HG03521 (cell line): ENCODE data around the gene IL20RB.
"Not testable (repeated sequence)": the region's sequence is repeated elsewhere in the genome, so short reads cannot be mapped to it uniquely, and the experiment has no call there.

Experiments used
- ATAC-seq: cut with Tn5 transposase; IDR thresholded peaks from one replicate; pipeline ENCODE4 v1.9.1; 2021; ENCODE audit warnings: mild to moderate bottlenecking, moderate library complexity; ENCODE audit not compliant: unreplicated experiment

Gene IL20RB

DNA sequence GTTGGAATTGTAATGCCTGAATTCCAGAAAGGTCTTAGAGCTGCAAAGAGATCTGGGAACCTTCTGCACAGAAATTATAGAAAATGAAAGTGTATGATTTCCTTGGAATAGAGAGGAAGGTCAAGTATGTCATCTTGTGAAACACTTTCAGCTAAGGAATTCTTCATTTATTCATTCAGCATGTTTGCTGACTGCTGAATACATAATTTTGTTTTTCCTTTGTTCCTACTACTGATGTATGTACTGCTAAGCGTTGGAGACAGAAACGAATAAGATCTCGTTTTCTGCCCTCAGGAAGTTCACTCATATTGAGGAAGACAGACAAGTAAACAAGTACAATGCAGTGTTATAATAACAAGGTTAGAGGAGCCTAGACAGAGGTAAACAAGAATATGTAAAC lies 14.3 kb upstream of the IL20RB start:
- ATAC-seq = no peak

DNA sequence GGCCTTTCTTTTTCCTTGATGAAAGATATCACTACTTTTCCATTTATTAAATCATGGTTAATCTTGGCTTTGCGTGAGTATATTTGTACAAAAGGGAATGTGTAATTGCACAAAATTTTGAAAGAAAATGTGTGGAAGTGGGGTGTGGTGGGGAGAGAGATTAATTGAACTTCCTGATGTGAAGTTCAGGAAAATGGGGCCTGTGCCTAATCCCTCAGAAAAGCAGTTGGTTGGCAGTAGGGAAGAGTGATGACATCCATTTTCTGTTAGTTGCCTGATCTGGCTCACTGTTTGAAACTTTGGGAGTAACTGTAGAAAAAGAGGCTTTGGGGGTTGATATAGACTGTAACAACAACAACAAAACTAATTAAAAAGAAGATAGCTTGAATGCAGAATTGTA lies 10.8 kb upstream of the IL20RB start:
- no peak for ATAC-seq

DNA sequence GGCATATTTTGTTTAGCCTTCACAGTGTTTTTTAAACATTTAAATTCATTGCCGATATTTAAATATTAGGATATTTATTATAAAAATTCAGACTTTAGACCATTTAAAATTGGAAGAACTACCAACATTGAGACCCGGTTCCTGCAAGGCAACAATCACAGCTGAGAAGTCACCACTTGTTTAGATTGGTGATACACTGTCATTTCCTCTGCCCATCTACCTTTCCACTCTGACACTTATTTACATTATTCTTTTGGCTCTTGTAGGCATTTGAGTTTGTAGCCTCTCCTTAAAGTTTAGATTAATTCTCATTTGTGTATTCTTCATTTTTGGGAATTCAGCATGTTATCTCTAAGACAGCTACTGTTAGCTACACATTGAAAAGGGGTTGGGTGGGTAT lies 10.3 kb upstream of the IL20RB start:
- no peak for ATAC-seq

DNA sequence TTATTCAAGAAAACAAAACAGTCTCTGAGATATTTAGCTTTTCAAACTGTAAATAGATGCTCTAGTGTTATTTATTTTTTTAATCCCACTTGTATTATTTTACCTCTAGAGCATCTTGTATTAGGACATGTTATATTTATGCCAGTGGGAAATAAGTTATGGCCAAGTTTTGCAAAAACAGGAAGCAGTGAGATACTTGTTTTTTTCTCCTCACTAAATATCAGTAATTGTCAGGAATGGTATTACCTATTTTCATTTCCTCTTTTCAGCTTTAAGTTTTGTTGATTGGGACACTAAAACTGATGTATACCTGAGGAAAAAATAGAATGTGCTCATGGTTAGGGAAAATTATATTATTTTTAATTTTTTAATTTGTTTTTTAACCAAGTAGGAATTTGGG lies 8.6 kb upstream of the IL20RB start:
- ATAC-seq = no peak

DNA sequence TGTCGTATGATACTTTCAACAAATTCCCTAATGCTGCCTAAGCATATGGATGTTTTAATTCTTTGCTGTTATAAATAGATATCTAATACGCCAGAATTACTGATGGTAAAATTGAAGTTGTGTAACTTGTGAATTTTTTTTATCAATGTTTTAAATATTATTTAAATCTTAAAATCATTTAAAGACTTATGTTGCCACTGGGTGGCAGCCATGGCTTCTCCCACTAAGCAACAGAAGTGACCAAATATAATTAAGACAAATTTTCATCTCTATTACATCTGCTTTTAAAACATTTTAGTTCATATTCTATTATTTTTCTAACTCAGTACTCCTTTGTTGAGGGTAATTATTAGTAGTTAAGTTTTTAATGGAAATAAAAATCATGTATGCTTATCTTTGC lies 8.1 kb upstream of the IL20RB start:
- no peak for ATAC-seq

DNA sequence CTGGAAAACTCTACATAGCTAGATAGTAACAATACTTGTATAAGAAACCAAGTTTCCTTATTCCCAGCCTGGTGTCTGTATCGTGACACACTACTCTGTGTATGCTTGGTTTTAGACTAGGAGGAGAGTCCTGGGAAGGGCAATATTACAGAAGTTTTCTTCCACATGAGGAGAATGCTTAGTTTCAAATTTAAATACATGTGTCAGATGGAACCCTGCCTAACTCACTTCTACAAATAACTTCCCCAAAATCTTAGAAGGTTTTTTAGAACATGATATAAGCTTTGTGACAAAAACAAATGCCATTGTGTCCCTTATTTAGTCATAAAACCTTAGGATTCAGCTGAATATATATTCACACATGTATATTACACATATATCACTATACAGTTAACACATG lies 7.2 kb upstream of the IL20RB start:
- no peak for ATAC-seq

DNA sequence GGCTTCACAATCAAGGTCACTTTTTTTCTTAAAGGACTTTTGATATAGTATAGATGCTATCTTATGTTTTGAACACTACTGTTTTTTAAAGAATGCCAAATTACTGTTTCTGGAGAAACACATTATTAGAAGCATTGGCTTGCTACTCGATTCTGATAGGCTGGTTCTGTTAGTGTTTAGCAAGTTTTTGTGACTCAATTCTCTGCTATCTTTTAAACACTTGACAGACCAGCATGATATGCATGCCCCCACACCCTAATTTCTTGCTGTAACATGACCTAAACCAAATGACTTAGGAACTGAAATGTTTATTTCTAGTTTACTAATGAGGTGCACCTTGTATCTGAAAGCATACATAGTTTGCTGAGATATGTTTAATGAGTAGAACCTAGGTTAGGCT lies 5.5 kb upstream of the IL20RB start:
- ATAC-seq = no peak

DNA sequence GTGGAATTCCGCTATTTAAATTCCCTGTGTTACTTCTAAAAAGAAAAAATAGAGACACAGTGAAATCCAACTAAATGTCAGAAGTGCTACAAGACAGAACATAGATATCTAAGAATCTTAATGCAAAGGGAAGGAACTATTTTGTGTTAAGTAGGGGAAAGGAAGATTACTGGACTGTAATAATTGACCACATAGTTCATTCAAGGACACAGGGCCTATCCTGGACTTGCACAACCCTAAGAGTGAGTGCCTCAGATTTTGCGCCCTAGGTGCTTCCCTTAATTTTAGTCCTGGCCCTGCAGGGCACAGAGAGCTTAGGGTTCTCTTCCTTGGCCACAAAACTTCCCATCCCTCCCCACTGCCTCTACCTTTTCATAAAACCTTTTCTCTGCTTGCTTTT lies 3.5 kb upstream of the IL20RB start:
- ATAC-seq = no peak

DNA sequence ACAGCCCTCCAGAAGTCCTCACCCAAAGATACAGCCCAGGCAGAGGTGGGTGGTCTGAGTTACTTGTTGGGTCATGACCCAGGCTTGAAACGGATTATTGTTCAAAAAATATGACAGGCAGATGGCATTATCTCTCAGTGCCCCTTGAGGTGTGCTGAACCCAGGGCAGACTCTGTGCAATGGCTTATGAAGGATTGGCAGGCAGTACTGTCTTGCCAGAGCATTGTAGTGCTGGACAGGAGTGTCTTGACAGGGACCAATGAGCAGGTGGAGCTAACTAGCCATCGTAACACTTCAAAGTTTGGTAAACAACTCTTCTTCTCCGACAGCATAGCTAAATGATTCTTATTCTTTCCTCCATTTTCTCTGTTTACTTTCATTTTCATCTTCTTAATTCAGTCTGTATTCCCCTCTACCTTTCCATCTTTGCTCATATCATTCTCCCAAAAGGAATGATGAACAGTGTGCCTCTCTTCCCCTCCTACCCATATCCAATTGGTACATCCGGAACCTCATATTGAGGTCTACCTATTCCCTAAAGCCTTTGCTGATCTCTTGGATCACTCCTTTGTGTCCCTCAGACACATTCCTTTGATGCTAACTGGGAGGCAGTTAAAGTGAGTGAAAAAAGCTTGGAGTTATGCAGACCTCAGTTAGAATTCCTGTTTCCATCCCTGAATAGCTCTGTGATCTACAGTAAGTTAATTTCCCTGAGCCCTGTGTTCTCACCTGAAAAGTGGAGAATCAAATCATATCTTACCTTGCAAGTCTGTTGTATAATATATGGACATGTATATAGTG lies 2.6 kb upstream of the IL20RB start:
- ATAC-seq = no peak

DNA sequence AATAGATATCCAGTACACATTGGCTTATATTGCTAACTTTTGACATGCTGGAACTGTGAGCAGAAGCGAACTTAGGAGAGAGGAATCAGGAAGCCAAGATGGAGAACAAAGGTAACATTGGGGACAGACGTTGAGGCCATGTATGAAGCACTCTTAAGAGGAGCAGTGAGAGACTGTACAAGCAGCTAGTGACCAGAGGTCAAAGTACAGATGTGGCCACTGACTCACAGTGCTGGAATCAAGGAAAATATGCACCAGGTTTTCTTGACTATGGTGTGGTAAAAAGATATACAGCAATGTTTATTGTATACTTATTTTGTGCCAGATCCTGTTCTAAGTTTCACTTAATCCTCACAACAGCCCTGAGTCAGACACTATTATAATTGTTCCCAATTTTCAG lies 2.0 kb upstream of the IL20RB start:
- no peak for ATAC-seq

DNA sequence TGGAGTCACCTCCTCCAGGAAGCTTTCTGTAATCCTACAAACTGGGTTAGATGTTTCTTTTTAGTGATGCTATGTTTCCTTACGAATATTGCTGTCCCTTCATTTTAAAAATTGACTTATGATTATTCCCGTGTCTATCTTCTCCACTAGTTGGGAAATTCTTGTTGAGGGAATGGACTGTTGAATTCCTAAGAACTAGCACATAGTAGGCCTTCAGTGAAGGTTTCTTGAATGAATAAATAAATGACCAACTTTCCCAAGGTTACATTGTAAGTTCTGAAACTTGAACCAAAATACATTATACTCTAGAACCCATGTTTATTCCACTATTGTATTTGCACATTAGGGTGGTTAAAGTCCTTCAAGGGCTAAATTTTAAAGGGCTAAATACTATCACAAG lies 812 bp upstream of the IL20RB start:
- no peak for ATAC-seq

DNA sequence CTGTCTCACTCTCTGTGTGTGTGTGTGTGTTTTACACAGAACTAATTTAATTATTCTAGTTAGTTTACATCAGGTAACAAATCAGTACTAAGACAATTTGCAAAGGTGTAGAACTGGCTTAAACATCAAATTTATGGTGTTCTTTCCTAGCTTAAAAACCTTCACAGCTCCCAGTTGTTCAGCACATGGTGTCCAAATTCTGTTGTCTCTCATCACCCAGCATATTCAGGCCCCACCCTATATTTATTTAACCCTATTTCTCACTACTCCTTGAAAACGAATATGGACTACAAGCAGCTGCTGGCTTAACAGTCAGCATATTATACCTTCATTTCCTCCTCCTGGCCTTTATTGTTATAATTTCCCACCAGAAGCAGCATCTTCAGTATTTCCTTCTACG lies 1.2 kb downstream of the IL20RB start:
- no peak for ATAC-seq

DNA sequence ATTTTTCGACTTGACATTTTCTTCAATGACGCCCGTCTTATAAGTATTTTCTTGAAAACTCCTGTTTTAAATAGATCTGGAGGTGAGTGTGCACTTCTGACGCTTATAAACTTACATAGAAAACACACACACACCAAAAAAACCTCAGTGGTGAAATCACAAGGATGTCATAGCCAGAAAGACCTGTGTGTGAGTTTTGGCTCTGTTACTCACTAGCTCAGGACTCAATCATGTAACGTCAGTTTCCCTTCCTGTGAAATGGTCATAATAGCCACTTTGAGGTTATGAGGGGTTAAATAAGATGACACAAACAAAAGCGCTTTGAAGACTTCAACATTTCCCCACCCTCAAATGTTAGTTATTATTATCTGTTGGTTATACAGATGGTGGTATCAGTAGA lies 1.8 kb downstream of the IL20RB start:
- ATAC-seq = no peak

DNA sequence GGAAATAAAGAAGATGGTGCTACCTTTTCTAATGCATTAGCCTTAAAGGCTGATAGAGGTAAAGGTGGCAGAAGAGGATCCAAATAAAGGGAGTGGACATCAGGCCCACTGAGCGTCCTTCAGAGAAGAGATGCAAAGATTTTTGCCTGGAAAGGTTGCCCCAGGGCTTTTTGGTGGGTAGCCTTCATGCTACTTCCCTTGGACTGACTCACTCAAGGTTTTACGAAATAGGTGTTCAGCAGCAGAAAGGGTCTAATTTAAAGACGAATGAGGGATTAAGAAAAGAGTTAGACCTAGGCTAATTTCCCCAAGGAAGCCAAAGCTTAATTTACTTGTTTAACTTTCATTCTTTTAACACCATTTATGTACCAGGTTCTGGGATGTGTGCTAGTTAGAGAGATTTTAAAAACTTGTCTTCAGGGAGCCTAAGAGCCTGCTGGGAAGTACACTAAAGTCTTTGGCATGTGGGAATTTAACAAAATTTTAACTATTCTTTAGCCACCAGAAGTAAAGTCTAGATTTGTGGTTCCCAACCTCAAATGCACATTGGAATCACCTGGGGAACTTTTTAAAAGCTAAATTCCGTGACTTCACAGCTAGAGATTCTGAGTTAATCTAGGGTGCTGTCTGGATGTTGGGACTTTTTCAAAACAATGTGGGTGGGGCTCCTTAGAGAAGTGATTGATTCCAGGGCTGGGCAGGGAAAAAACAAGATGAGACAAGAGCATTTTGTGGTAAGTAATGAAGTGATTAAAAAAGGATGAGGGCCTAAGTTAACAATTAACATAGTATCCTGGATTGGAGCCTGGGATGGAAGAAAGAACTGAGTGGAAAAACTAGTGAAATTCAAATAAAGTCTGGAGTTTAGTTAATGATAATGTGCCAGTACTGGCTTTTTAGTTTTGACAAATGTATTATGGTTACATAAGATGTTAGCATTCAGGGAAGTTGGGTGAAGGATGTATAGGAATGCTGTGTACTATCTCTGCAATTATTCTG lies 3.4 kb downstream of the IL20RB start:
- ATAC-seq = no peak

DNA sequence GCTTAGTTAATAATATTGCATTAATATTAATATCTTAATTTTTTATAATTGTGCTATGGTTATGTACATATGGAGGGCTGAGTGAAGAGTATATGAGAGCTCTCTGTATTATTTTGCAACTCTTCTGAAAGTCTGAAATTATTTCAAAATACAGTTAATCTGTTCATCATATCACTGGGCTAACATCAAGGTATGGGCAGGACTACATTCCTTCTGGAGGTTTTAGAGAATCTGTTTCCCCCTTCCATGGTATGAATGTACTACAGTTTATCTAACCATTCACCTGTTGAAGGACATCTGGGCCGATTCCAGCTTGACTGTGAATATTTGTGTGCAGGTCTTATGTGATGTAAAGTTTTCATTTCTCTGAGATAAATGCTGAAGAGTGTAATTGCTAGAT lies 5.1 kb downstream of the IL20RB start:
- ATAC-seq = no peak

DNA sequence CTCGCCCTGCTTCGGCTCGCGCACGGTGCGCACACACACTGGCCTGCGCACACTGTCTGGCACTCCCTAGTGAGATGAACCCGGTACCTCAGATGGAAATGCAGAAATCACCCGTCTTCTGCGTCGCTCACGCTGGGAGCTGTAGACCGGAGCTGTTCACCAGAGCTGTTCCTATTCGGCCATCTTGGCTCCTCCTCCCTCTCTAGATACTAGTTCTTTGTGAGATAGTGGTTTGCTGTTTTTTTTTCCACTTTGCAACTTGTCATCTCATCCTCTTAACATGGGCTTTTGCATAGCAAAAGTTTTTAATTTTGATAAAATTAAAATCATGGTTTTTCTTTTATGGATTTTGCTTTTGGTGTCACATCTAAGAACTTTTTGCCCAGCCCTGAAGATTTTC lies 11.8 kb downstream of the IL20RB start:
- not testable (repeated sequence) for ATAC-seq

DNA sequence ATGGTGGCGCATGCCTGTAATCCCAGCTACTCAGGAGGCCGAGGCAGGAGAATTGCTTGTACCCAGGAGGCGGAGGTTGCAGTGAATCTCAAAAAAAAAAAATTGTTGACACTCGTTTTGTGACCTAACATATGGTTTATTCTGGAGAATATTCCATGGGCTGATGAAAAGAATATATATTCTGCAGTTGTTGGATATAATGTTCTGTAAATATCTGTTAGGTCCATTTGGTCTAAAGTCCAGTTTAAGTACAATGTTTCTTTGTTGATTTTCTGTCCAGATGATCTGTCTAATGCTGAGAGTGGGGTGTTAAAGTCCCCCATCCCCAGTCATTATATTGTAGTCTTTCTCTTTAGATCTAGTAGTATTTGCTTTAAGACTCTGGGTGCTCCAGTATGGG lies 15.6 kb downstream of the IL20RB start:
- ATAC-seq = no peak

DNA sequence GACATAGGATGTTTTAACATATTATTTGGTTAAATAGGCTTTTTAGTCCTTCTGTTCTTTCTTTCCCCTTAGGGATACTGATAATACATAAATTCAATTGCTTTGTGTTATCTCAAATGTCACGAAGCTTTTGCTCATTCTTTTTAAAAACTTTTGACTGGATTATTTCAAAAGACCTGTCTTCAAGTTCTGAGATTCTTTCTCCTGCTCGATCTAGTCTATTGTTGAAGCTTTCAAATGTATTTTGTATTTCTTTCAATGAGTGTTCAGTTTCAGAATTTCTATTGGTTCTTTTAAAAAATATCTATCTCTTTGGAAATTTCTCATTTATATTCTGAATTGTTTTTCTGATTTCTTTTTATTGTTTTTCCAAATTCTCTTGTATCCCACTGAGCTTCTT lies 16.9 kb downstream of the IL20RB start:
- no peak for ATAC-seq

DNA sequence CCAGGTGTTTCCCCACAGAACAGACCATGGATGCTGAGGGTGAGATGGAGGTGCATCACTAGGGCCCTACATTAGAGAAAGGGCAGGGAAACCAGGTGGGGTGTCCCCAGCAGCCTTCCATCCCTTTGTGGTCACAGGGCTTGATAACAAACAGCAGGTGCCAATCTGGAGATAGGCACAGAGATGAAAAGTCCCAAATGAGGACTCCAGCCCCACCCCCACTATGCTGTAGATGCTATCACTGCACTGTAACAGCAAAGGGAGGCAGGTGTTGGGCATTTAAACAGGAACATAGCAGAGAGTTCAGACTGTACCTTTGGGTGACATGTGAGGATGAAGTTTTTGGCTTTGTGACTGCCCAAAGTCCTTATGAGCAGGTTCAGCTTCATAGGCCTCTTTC lies 21.4 kb downstream of the IL20RB start:
- ATAC-seq = no peak

DNA sequence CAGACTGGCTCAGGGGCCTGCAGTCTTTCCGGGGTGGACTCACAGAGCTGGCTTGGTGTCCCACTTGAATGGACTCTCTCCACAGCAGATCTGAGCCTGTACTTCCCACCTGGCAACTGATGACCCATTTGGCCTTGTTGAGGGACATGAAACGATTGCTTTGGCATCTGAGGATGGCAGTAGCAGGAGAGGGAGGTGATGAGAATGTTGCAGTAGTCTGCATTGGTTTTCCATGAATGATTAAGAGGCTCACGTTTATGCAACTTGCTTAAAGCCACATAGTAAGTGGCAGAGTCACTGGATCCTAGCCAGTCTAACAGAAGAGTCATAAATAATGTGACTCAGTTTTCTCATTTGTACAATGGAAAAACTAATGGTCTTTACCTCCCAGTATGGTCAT lies 21.9 kb downstream of the IL20RB start:
- no peak for ATAC-seq

DNA sequence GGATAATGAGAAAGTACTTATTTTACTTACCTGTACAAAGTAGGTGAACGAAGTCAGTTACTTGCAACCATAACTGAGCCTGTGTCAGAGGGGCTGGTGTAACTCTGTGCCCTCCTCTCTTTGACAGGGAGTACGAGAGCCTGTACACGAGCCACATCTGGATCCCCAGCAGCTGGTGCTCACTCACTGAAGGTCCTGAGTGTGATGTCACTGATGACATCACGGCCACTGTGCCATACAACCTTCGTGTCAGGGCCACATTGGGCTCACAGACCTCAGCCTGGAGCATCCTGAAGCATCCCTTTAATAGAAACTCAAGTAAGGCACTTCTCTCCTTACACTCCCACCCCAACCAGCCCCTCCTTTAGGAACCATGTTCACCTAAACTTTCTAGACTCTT lies 24.2 kb downstream of the IL20RB start:
- no peak for ATAC-seq

DNA sequence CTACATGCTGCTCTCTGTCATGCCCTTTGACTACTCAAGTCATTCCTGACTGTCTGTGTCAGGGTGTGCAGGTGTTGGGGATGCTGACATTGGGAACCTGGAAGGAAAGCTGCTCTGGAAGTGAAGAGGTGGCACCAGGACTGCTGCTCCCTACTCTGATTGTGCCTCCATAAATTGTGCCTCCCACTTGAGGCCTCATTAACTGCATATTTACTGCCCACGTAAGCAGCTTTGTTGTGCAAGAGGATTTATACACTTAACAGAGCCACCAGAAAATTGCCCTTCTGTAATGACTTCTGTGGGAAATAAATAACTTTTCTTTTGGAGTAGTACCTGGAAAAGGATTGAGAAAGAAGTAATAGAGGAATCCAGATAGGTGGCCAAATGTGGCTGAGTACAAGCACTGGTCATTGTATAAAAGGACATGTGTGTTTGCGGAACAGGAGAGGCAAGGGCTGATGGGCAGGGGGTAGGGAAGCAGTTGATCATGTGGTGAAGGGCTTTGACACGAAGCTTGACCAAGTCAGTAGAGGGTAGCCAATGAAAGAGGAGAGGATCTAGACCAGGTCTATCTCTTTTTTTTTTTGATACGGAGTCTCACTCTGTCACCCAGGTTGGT lies 24.8 kb downstream of the IL20RB start:
- ATAC-seq = no peak
